ENCODE results near the gene RAB40B. TPM values are rescaled to one million over a fixed set of nuclear protein-coding genes. Genes with fewer than 3 reads are reported as not detected.

RAB40B gene
- total RNA-seq, 4 donors from 2014 or later: 19.0 to 52.7 (median 24.4) TPM

DNA sequence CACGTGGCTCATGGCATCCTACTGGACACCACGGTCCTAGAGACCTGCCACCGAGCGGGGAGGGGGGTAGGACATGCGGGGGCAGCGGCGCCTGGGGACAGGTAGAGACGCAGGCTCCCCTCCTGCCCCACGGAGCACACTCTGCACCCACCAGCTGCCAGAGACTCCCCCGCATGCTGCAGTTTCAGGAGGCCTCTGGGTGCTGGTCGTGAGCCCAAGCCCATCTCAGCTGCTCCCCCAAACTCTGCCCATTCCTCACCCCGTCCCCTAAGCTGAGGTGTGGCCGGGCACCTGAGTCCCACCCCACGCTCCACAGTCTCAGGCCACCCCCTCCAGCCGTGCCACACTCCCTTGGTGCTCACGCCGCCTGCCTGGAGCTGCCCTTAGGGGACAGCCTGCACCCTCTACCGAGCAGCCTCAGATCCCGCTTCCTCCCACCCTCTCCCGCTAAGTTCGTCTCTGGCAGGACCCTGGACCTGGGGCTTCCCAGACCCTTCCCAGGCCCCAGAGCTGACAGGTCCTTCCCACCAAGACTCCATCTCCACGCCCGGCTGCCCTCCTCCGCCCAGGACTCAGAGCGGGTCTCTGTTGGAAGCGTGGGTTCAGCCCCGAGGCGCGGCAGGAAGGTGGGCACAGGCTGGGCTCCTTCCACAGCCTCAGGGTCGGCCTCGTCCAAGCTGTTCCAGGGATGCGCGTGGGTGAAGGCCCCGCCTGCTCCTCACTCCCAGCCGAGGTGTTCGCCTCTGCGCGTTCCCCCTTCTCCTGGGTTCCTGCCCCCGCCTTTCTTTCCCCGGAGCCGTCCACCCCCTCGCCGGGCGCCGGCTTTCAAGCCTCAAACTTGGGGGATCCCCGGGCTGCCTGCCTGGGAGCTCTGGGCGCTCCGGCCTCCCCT, 1.3 kb downstream of the RAB40B start:
- peak overlapping the region in 2 of 4 donors; percentile 62 to 87 for H3K27ac ChIP-seq
- no peak for TF ChIP-seq CTCF (IDR thresholded peaks at IDR 0.05 in 4 of 5, conservative IDR thresholded peaks at IDR 0.05 in 1 of 5)

GRCh38 chr17:82696259-82696658, 2.2 kb downstream of the RAB40B start:
- Histone ChIP-seq H3K4me3 (no peak overlapping the region), H3K27ac (no peak overlapping the region), H3K9me3 (no peaks in the 10 kb centered on the region), H3K36me3 (no peaks in the 10 kb centered on the region), H3K4me1 (peaks cover 10 to 19% of the 10 kb centered on the region in 2 donors), H3K27me3 (no peaks in the 10 kb centered on the region)
- ATAC-seq: no peak
- intact Hi-C loops (cut with DNase I; ENCODE audit: low total_unique reads): no loop called here
- in situ Hi-C loops (cut with MboI; ENCODE audit: low sequenced_read_pairs in 4 of 4): no loop called here
- DNase-seq: no peak
- TF ChIP-seq POLR2A (IDR thresholded peaks at IDR 0.05) (no peak), CTCF (IDR thresholded peaks at IDR 0.05 in 4 of 5, conservative IDR thresholded peaks at IDR 0.05 in 1 of 5) (no peak)

More for the DNA sequence above, 1.3 kb downstream of the RAB40B start:
- Histone ChIP-seq H3K36me3 (no peaks in the 10 kb centered on the region), H3K9me3 (no peaks in the 10 kb centered on the region), H3K4me1 (peaks cover 10 to 19% of the 10 kb centered on the region in 2 donors), H3K4me3 (peak overlapping the region; percentile 59 to 75 (median 70)), H3K27me3 (no peaks in the 10 kb centered on the region)
- no peak for DNase-seq
- intact Hi-C loops (cut with DNase I; ENCODE audit: low total_unique reads): no loop called here
- in situ Hi-C loops (cut with MboI; ENCODE audit: low sequenced_read_pairs in 4 of 4): no loop called here
- no peak for ATAC-seq

- Histone ChIP-seq H3K27me3 (no peaks in the 10 kb centered on the region), H3K4me1 (peaks cover 9 to 18% of the 10 kb centered on the region in 2 donors), H3K27ac (no peak overlapping the region), H3K36me3 (no peaks in the 10 kb centered on the region), H3K9me3 (no peaks in the 10 kb centered on the region), H3K4me3 (no peak overlapping the region)
- in situ Hi-C loops (cut with MboI; ENCODE audit: low sequenced_read_pairs in 4 of 4): no loop called here
- TF ChIP-seq POLR2A (IDR thresholded peaks at IDR 0.05) (no peak), CTCF (IDR thresholded peaks at IDR 0.05 in 4 of 5, conservative IDR thresholded peaks at IDR 0.05 in 1 of 5) (no peak)
- intact Hi-C loops (cut with DNase I; ENCODE audit: low total_unique reads): no loop called here
- no peak for ATAC-seq
- DNase-seq: no peak
Observed at GRCh38 chr17:82694647-82695046, 3.9 kb downstream of the RAB40B start.

DNA sequence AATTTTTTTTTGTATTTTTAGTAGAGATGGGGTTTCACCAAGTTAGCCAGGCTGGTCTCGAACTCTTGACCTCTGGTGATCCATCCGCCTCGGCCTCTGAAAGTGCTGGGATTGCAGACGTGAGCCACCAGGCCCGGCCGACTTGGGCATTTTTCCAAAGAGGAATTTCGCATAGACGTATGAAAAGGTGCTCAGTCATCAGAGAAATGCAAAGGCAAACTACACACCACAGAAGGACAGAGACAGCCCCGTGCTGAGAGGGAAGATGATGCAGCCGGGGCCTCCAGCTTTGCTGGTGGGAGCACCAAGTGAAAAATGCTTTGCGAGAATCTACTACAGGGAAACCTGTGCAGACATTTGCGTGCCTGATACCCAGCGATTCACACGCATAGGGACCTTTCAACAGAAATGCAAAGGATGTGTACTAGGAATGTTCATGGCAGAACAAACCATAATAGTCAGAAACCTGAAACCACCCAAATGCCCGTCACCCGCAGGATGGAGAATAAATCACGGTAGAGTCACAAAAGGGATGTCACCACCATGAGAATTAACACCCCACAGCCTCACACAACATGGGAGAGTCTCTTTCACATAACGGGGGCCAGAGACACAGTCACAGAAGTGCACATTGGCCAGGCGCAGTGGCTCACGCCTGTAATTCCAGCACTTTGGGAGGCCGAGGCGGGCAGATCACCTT, 5.2 kb downstream of the RAB40B start:
- no peak for TF ChIP-seq POLR2A (IDR thresholded peaks at IDR 0.05)
- no peak for TF ChIP-seq CTCF (IDR thresholded peaks at IDR 0.05 in 4 of 5, conservative IDR thresholded peaks at IDR 0.05 in 1 of 5)
- no peak overlapping the region for H3K4me3 ChIP-seq
- H3K27ac ChIP-seq: peak overlapping the region in 1 of 4 donors; percentile 48
- in situ Hi-C loops (cut with MboI; ENCODE audit: low sequenced_read_pairs in 4 of 4) (no loop called here), intact Hi-C loops (cut with DNase I; ENCODE audit: low total_unique reads) (no loop called here)
- H3K4me1 ChIP-seq: peaks cover 4 to 10% of the 10 kb centered on the region in 2 donors
- no peaks in the 10 kb centered on the region for H3K9me3 ChIP-seq
- no peaks in the 10 kb centered on the region for H3K27me3 ChIP-seq
- ATAC-seq (peak in 1 of 2 donors; percentile 32), DNase-seq (no peak)
- no peaks in the 10 kb centered on the region for H3K36me3 ChIP-seq

Measured in gastrocnemius medialis (tissue), 4 donors.